Aorta (tissue), 5 donors: ENCODE data around the gene BET1. TPM values are rescaled to one million over a fixed set of nuclear protein-coding genes. Genes with fewer than 3 reads are reported as not detected.
"Not testable (repeated sequence)": the region's sequence is repeated elsewhere in the genome, so short reads cannot be mapped to it uniquely, and the experiment has no call there.

ENCODE experiments used
- ATAC-seq: fragments of 200-7000 bp; cut with Tn5 transposase; one replicate; pipeline ENCODE4 v1.9.1; 2022; ENCODE audit warnings: moderate library complexity; ENCODE audit not compliant: low FRiP score
- DNase-seq, 2 donors: peaks; one replicate each; pipeline ENCODE4 v3.0.0-alpha.2; 2020
- H3K27ac ChIP-seq, 2 donors: one replicate each; pipeline ENCODE4 v1.5.1; 2013; ENCODE audit warnings: low read length in 2 of 2, mild to moderate bottlenecking in 2 of 2, moderate library complexity in 2 of 2, control low read depth in 1 of 2, inconsistent platforms in 1 of 2, low read depth in 1 of 2
- H3K27me3 ChIP-seq, 2 donors: one replicate each; pipeline ENCODE4 v1.6.1; 2013; ENCODE audit warnings: control low read depth in 1 of 2, low read length in 1 of 2, mild to moderate bottlenecking in 1 of 2, moderate library complexity in 1 of 2; ENCODE audit not compliant: insufficient read depth in 2 of 2, control insufficient read depth in 1 of 2
- H3K36me3 ChIP-seq, 2 donors: one replicate each; pipeline ENCODE4 v1.6.1; 2013; ENCODE audit warnings: control low read depth in 1 of 2, low read length in 1 of 2, mild to moderate bottlenecking in 1 of 2; ENCODE audit not compliant: insufficient read depth in 2 of 2, control insufficient read depth in 1 of 2
- H3K4me1 ChIP-seq, 2 donors: one replicate each; pipeline ENCODE4 v1.6.1; 2013; ENCODE audit warnings: low read length in 2 of 2, control low read depth in 1 of 2, mild to moderate bottlenecking in 1 of 2, moderate library complexity in 1 of 2; ENCODE audit not compliant: insufficient read depth in 2 of 2, control insufficient read depth in 1 of 2
- H3K4me3 ChIP-seq, 2 donors: one replicate each; pipeline ENCODE4 v1.5.1; 2013; ENCODE audit warnings: low read length in 2 of 2, control low read depth in 1 of 2, mild to moderate bottlenecking in 1 of 2
- H3K9me3 ChIP-seq: one replicate; pipeline ENCODE4 v1.6.1; 2013; ENCODE audit warnings: mild to moderate bottlenecking, low read length; ENCODE audit not compliant: control insufficient read depth
- WGBS, 2 donors: extraction: QIAGEN DNeasy Blood & Tissue Kit; methylation state at CpG; one replicate each; pipeline ENCODE4 v1.1.7; 2013; 5-methylcytosine and 5-hydroxymethylcytosine counted together
- intact Hi-C, 2 donors: fragments of 100-400 bp; cut with DNase I; formaldehyde crosslinking; loops; one replicate each; pipeline versions ENCODE4 v1.14.2 to v1.15.0; 2022
- polyA plus RNA-seq, 2 donors: library from polyadenylated mRNA; stranded (reverse); fragments of 200-250 nt; gene quantifications; one replicate each; pipeline ENCODE4 v1.2.3, GENCODE V29; 2013
- total RNA-seq, 2 donors: library from RNA; stranded (reverse); fragmentation: NEBNext Ultra II Directional; extraction: Animal tissue kit (Norgen Biotek cat#: 25700); gene quantifications; one replicate each; pipeline ENCODE4 v1.2.1, GENCODE V29; 2021
- donor health status: healthy with polysubstance abuse.
- donor health status: Bipolar disorder and iron deficiency.
- donor health status: DM: no; HTN: no; CAD: no.
- donor health status: DM: no; HTN: no; CAD: no.
- donor health status: DM: yes; HTN: yes; CAD: no.

Gene BET1
- total and polyA plus RNA-seq, 4 donors: 14.3 to 28.9 (median 20.8) TPM

GRCh38 chr7:94028768-94029167 is 24.6 kb upstream of the BET1 start:
- Histone ChIP-seq H3K4me3 (no peak overlapping the region), H3K36me3 (no peaks in the 10 kb centered on the region), H3K4me1 (no peaks in the 10 kb centered on the region), H3K27ac (no peak overlapping the region), H3K9me3 (no peaks in the 10 kb centered on the region), H3K27me3 (no peaks in the 10 kb centered on the region)
- ATAC-seq (no peak), DNase-seq (no peak)
- intact Hi-C loops: no loop called here
- 91 to 93% methylated on average over 1 of the region's 1 CpG for WGBS, 2 donors

- H3K9me3 ChIP-seq, H3K27me3 ChIP-seq, H3K27ac ChIP-seq, intact Hi-C loops, DNase-seq, H3K36me3 ChIP-seq, H3K4me3 ChIP-seq, H3K4me1 ChIP-seq, ATAC-seq: not testable (repeated sequence)
- 89 to 90% methylated on average over 2 of the region's 2 CpGs for WGBS, 2 donors
Measured at GRCh38 chr7:94026619-94027018, 22.5 kb upstream of the BET1 start.

DNA sequence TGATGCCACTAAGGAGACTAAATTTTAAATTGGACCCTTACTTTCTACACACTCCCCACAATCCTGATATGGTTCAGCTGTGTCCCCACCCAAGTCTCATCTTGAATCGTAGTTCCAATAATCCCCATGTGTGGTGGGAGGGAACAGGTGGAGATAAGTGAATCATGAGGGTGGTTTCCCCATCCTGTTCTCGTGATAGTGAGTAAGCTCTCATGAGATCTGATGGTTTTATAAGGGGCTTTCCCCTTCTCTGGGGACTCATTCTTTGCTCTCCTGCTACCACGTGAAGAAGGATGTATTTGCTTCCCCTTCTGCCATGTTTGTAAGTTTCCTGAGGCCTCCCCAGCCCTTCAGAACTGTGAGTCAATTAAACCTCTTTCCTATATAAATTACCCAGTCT is 18.4 kb upstream of the BET1 start:
- 52 to 55% methylated on average over 3 of the region's 3 CpGs for WGBS, 2 donors
- intact Hi-C loops: no loop called here
- H3K27me3 ChIP-seq: no peaks in the 10 kb centered on the region
- no peak overlapping the region for H3K4me3 ChIP-seq
- H3K9me3 ChIP-seq: no peaks in the 10 kb centered on the region
- H3K36me3 ChIP-seq: no peaks in the 10 kb centered on the region
- DNase-seq (no peak), ATAC-seq (no peak)
- H3K27ac ChIP-seq: no peak overlapping the region
- H3K4me1 ChIP-seq: no peaks in the 10 kb centered on the region

DNA sequence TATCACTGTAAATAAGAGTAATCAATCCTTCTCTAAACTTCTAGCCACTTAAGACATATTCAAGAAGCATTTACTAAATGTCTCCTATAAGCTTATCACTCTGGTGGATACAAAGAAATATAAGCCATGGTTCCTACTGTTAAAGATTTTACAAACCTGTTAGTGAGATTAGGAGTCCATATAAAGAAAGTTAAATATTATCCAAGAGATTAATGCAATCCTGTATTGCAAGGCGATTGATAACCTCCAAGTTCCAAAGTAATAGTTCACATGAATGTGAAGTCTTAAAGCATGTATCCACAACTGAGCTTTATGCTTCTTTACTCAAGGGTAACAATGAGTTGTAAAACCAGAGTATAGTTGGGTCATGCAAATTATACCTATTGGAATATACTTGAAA is 12.6 kb upstream of the BET1 start:
- DNase-seq (no peak), ATAC-seq (no peak)
- H3K27me3 ChIP-seq: no peaks in the 10 kb centered on the region
- no peaks in the 10 kb centered on the region for H3K9me3 ChIP-seq
- no peaks in the 10 kb centered on the region for H3K4me1 ChIP-seq
- no peak overlapping the region for H3K27ac ChIP-seq
- no peak overlapping the region for H3K4me3 ChIP-seq
- intact Hi-C loops: no loop called here
- 82 to 89% methylated on average over 1 of the region's 1 CpG for WGBS, 2 donors
- H3K36me3 ChIP-seq: no peaks in the 10 kb centered on the region

- no peak for DNase-seq
- Histone ChIP-seq H3K27ac (no peak overlapping the region), H3K9me3 (no peaks in the 10 kb centered on the region), H3K4me3 (no peak overlapping the region), H3K27me3 (no peaks in the 10 kb centered on the region), H3K36me3 (no peaks in the 10 kb centered on the region), H3K4me1 (no peaks in the 10 kb centered on the region)
- ATAC-seq: no peak
- intact Hi-C loops: no loop called here
Measured at GRCh38 chr7:94015538-94015937, 11.4 kb upstream of the BET1 start.

GRCh38 chr7:94012746-94013145 is 8.6 kb upstream of the BET1 start:
- intact Hi-C loops: no loop called here
- no peak overlapping the region for H3K4me3 ChIP-seq
- no peak for ATAC-seq
- WGBS, 2 donors: 69 to 76% methylated on average over 1 of the region's 1 CpG
- H3K4me1 ChIP-seq: no peaks in the 10 kb centered on the region
- no peak for DNase-seq
- H3K9me3 ChIP-seq: no peaks in the 10 kb centered on the region
- no peak overlapping the region for H3K27ac ChIP-seq
- H3K27me3 ChIP-seq: no peaks in the 10 kb centered on the region
- no peaks in the 10 kb centered on the region for H3K36me3 ChIP-seq

- no peak for ATAC-seq
Measured at GRCh38 chr7:94011714-94012353, 7.7 kb upstream of the BET1 start.

GRCh38 chr7:94008537-94008936 is 4.4 kb upstream of the BET1 start:
- Histone ChIP-seq H3K9me3 (no peaks in the 10 kb centered on the region), H3K27me3 (no peaks in the 10 kb centered on the region), H3K4me1 (no peaks in the 10 kb centered on the region), H3K4me3 (no peak overlapping the region), H3K27ac (no peak overlapping the region), H3K36me3 (no peaks in the 10 kb centered on the region)
- no peak for ATAC-seq
- DNase-seq: no peak
- 75 to 77% methylated on average over 2 of the region's 2 CpGs for WGBS, 2 donors
- intact Hi-C loops: loop anchor here in 1 of 2 donors (10.0 kb wide), 1 partner anchor 204 kb away; no protein-coding TSS in a partner anchor

More at GRCh38 chr7:94011714-94012353, 7.7 kb upstream of the BET1 start:
- no peaks in the 10 kb centered on the region for H3K4me1 ChIP-seq
- peak; percentile 34 to 70 for DNase-seq
- H3K4me3 ChIP-seq: no peak overlapping the region
- no peak overlapping the region for H3K27ac ChIP-seq
- no peaks in the 10 kb centered on the region for H3K36me3 ChIP-seq
- intact Hi-C loops: no loop called here
- no peaks in the 10 kb centered on the region for H3K9me3 ChIP-seq
- WGBS, 2 donors: 93 to 95% methylated on average over 34 to 35 of the region's 35 CpGs
- no peaks in the 10 kb centered on the region for H3K27me3 ChIP-seq

DNA sequence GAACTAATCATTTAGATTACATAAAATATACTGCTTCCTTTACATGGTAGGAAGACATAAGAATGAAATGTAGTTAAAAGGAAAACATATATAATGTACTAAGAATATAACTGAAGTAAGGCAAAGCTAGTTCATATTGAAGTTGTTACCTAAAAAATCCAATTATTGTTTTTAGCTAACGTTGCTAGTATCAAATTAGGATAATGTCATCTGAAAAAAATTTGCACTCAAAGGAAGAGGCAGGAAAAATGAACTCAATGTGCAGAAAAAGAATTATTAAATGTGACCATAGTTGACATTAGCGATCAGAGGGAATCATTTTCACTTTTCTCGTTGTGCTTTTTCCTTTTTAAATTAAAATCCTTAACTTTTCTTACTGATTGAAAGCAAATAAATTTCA is 1.6 kb upstream of the BET1 start:
- Histone ChIP-seq H3K36me3 (no peaks in the 10 kb centered on the region), H3K4me1 (no peaks in the 10 kb centered on the region), H3K4me3 (no peak overlapping the region), H3K27ac (no peak overlapping the region), H3K9me3 (no peaks in the 10 kb centered on the region), H3K27me3 (no peaks in the 10 kb centered on the region)
- intact Hi-C loops: loop anchor here in 1 of 2 donors (10.0 kb wide), 1 partner anchor 201 kb away; no protein-coding TSS in a partner anchor
- WGBS, 2 donors: 78 to 82% methylated on average over 3 of the region's 3 CpGs
- no peak for ATAC-seq
- no peak for DNase-seq
